K562 (cell line): ENCODE data around the gene RNASEH1. TPM values are rescaled to one million over a fixed set of nuclear protein-coding genes. Genes with fewer than 3 reads are reported as not detected.

Experiments
- ATAC-seq: fragments of 200-7000 bp; cut with Tn5 transposase; 3 replicates; pipeline ENCODE4 v1.9.1; 2020; ENCODE audit warnings: moderate library complexity
- BruUV-seq: library from RNA; stranded (reverse); fragments of 400-500 nt; replicated peaks from 2 replicates; lab custom pipeline; 2021; lab: Mats Ljungman, UMichigan
- CTCF ChIA-PET: fragments of 300-600 bp; formaldehyde crosslinking; extraction: SDS; loops from one replicate; lab custom pipeline; 2021; ENCODE audit warnings: low intra/inter-chr PET ratio; lab: Yijun Ruan, JAX
- POLR2A ChIA-PET: fragments of 300-600, 350-650 bp; sonication (Branson Sonifier 250); formaldehyde crosslinking; extraction: SDS; loops from one replicate; lab custom pipeline; 2021; ENCODE audit warnings: antibody characterized with exemption, inconsistent platforms; lab: Yijun Ruan, JAX
- DNase-seq, 4 experiments: peaks; one replicate each; pipeline versions ENCODE4 v3.0.0 to v3.0.0-alpha.2; 2011 to 2018; ENCODE audit warnings: low spot score in 3 of 4, mixed read lengths in 3 of 4; ENCODE audit errors: extremely low read depth in 1 of 4
- FAIRE-seq: peaks from 2 replicates; lab custom pipeline; 2011; peaks lifted over from hg19 to GRCh38; lab: Jason Lieb, UNC
- H2AFZ ChIP-seq: 2 replicates; pipeline ENCODE4 v1.6.0; 2011; ENCODE audit warnings: low read depth, low read length, control low read depth, inconsistent platforms
- H3K27ac ChIP-seq: fragments of 200-600 bp; 3 replicates; pipeline ENCODE4 v1.8.0; 2011; ENCODE audit warnings: low read depth, mild to moderate bottlenecking, control low read depth, inconsistent platforms, low read length, moderate library complexity, mixed read lengths; ENCODE audit errors: extremely low read depth
- H3K27me3 ChIP-seq, 2 experiments: fragments of 300-600 bp in 1 of 2; 2 replicates in 1 of 2; 3 replicates in 1 of 2; pipeline versions ENCODE4 v1.6.0 to v1.8.0; 2011; ENCODE audit warnings: inconsistent platforms in 2 of 2, low read length in 2 of 2, mild to moderate bottlenecking in 1 of 2, mixed read lengths in 1 of 2, moderate library complexity in 1 of 2; ENCODE audit not compliant: control insufficient read depth in 2 of 2, insufficient read depth in 2 of 2
- H3K36me3 ChIP-seq: fragments of 300-600 bp; 3 replicates; pipeline ENCODE4 v1.8.0; 2011; ENCODE audit warnings: mild to moderate bottlenecking, low read length, inconsistent platforms; ENCODE audit not compliant: control insufficient read depth, insufficient read depth
- H3K4me1 ChIP-seq, 2 experiments: fragments of 200-600 bp in 1 of 2; replicated peaks in 1 of 2; 2 replicates in 1 of 2; 3 replicates in 1 of 2; pipeline versions ENCODE4 v1.5.1 to v1.8.0; 2011; ENCODE audit warnings: inconsistent platforms in 2 of 2, low read length in 2 of 2, mild to moderate bottlenecking in 1 of 2, mixed read lengths in 1 of 2, moderate library complexity in 1 of 2; ENCODE audit not compliant: control insufficient read depth in 2 of 2, insufficient read depth in 2 of 2
- H3K4me2 ChIP-seq: 2 replicates; pipeline ENCODE4 v1.6.1; 2011; ENCODE audit warnings: low read length, control low read depth, inconsistent platforms, mixed read lengths; ENCODE audit not compliant: insufficient read depth
- H3K4me3 ChIP-seq: fragments of 200-600 bp; sonication (generic), shearing (Covaris generic); 2 replicates; pipeline ENCODE4 v1.5.1; 2016; ENCODE audit warnings: control low read depth, inconsistent platforms
- H3K79me2 ChIP-seq: fragments of 200-600 bp; 3 replicates; pipeline ENCODE4 v1.8.0; 2011; ENCODE audit warnings: low read length, inconsistent platforms; ENCODE audit not compliant: control insufficient read depth, insufficient read depth
- H3K9ac ChIP-seq, 2 experiments: 2 replicates each; pipeline versions ENCODE4 v1.6.0 to v1.6.1; 2011; ENCODE audit warnings: low read depth in 2 of 2, low read length in 2 of 2, control low read depth in 1 of 2, inconsistent platforms in 1 of 2, mild to moderate bottlenecking in 1 of 2, mixed read lengths in 1 of 2; ENCODE audit not compliant: insufficient read depth in 1 of 2
- H3K9me1 ChIP-seq: one replicate; pipeline ENCODE4 v1.6.0; 2011; ENCODE audit warnings: inconsistent platforms, mild to moderate bottlenecking, low read length, moderate library complexity; ENCODE audit not compliant: control insufficient read depth, insufficient read depth
- H3K9me3 ChIP-seq: replicated peaks from 2 replicates; pipeline ENCODE4 v1.5.1; 2011; ENCODE audit warnings: low read depth, low read length, inconsistent platforms; ENCODE audit not compliant: control insufficient read depth, insufficient read depth
- H4K20me1 ChIP-seq: replicated peaks from 2 replicates; pipeline ENCODE4 v1.6.1; 2011; ENCODE audit warnings: low read length, inconsistent platforms, mixed read lengths; ENCODE audit not compliant: control insufficient read depth, insufficient read depth
- DPF2 ChIP-seq: fragments of 450-650 bp; IDR thresholded peaks from 2 replicates; pipeline ENCODE4 v1.6.1; 2016
- EGR1 ChIP-seq: fragments of 450-650 bp; conservative IDR thresholded peaks from 2 replicates; pipeline ENCODE4 v1.6.1; 2017; ENCODE audit warnings: mild to moderate bottlenecking
- MEIS2 ChIP-seq: fragments of 450-650 bp; IDR thresholded peaks from 2 replicates; pipeline ENCODE4 v1.6.1; 2014; ENCODE audit warnings: mild to moderate bottlenecking; ENCODE audit not compliant: partially characterized antibody
- TBP ChIP-seq: optimal IDR thresholded peaks from 2 replicates; pipeline ENCODE3; 2011; ENCODE audit warnings: low read depth, low read length, improper control_type of control experiment
- ZFP36 ChIP-seq: fragments of 150-350 bp; IDR thresholded peaks from 2 replicates; pipeline ENCODE4 v1.6.1; 2018; ENCODE audit warnings: low read length, low read depth; ENCODE audit not compliant: partially characterized antibody
- WGBS: fragments of 100-300 bp; shearing (Covaris generic); methylation state at CpG from one replicate; pipeline ENCODE4 v1.1.6; 2016; ENCODE audit warnings: low coverage, mixed read lengths; ENCODE audit not compliant: insufficient coverage; ENCODE audit errors: missing lambda C conversion rate; 5-methylcytosine and 5-hydroxymethylcytosine counted together
- in situ Hi-C: fragments of 300-500 bp; cut with MboI; formaldehyde crosslinking; loops from 4 replicates; pipeline ENCODE4 v1.15.0; 2018; ENCODE audit warnings: inconsistent platforms, mixed read lengths
- intact Hi-C: fragments of 100-400 bp; cut with micrococcal nuclease; formaldehyde crosslinking; loops from 2 replicates; pipeline ENCODE4 v1.14.2; 2022
- polyA plus RNA-seq, 8 experiments: library from polyadenylated mRNA; depleted of rRNA in 4 of 8; stranded (reverse) in 5 of 8; unstranded in 3 of 8; fragments of >200 nt; fragmentation: Nextera tagmentation in 2 of 8; fragmentation: Illumina TruSeq in 1 of 8; extraction: Ambion mirVana in 2 of 8; extraction: Trizol in 1 of 8; gene quantifications; 2 replicates each; pipeline versions ENCODE4 v1.2.1 to v1.2.3, GENCODE V29; 2011 to 2014; ENCODE audit warnings: inconsistent platforms in 1 of 8, missing spikeins in 1 of 8
- total RNA-seq, 7 experiments: library from RNA; depleted of rRNA in 6 of 7; stranded (reverse); fragments of >200 nt in 6 of 7; fragmentation: Illumina TruSeq in 2 of 7; extraction: Trizol in 2 of 7; gene quantifications; 2 replicates each; pipeline versions ENCODE4 v1.2.1 to v1.2.3, GENCODE V29; 2011 to 2021; ENCODE audit warnings: low replicate concordance in 1 of 7
- TF ChIP-seq, protein P1 (sequence below): fragments of 200-600 bp; sonication (generic); IDR thresholded peaks from one replicate; pipeline ENCODE4 v1.6.1; 2012; ENCODE audit warnings: mild to moderate bottlenecking, low read depth, low read length, inconsistent platforms
- TF ChIP-seq, protein P2 (sequence below): fragments of 250-450 bp; sonication (Bioruptor Pico); IDR thresholded peaks from 2 replicates; pipeline ENCODE4 v1.4.0; 2020

Gene RNASEH1
- total and polyA plus RNA-seq, 9 of the 15 experiments (the other 6 are each of a cell fraction or from before 2014, with no cell fraction given) = 25.7 to 47.5 (median 42.8) TPM

DNA sequence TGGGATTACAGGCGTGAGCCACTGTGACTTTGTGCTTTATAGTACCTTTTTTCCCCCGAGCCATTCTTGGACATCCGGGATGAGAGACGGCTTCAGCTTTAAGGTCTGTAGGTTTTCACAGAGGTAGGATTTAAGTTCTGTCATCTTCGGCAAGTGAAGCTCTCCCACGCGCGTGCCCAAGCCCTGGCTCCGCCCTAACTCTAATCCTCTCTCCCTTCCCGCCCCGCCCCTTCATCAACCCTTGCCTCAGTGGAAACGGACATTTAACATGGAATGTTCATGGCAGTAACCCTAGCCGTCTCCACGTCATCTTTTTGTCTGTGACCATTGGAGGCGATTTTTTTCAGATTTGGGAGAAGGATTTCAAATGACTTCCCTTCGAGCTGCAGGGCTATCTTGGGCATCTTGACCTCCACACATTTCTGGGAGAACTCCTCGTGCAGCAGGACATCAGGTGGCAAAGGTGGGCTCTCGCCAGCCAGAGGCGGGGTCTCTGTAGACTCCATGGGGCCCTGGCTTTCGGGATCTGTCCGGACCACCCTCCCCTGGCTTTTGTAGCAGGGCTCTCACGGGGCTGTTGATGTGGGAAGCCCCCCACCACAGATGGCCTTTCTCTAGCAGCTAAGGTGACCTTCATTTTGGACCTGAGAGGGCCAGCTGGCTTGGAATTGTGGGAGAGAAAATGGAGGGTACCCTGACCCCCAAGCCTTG is 43.6 kb upstream of the RNASEH1 start:
- Histone ChIP-seq H3K9ac (peak overlapping the region; percentile 27 to 61; a peak in 3 of 4 replicates), H3K4me1 (peaks cover 20 to 69% of the 10 kb centered on the region in 2 experiments), H3K79me2 (peaks cover 3% of the 10 kb centered on the region; the same call in 1 of the 3 replicates), H3K9me3 (peaks cover 9% of the 10 kb centered on the region; the same call in 1 of the 2 replicates), H3K4me3 (peak overlapping the region; percentile 29), H3K27ac (peak overlapping the region; percentile 53), H3K9me1 (no peaks in the 10 kb centered on the region), H3K4me2 (peak overlapping the region; percentile 75), H3K27me3 (no peaks in the 10 kb centered on the region), H3K36me3 (no peaks in the 10 kb centered on the region), H4K20me1 (no peaks in the 10 kb centered on the region), H2AFZ (peak overlapping the region; percentile 89)
- ATAC-seq (peak; percentile 81), FAIRE-seq (peak; percentile 93), DNase-seq (peak; percentile 61 to 90 (median 71))
- CTCF ChIA-PET = no interaction called here
- POLR2A ChIA-PET = interaction anchor here (0.6 to 2.3 kb wide), 6 partner anchors 15 to 1760 kb away, joined by 3 to 11 read pairs (median 4); partner anchors contain the start of gene RNASEH1
- in situ Hi-C loops = no loop called here
- 3% methylated on average over 21 of the region's 22 CpGs for WGBS
- intact Hi-C loops = loop anchor here (2.0 kb wide), 1 partner anchor 83 kb away; the partner anchor contains the start of gene ADI1
- BruUV-seq = TSS peak; percentile 85
- no peak for TF ChIP-seq ZFP36
- peak; percentile 23; the same call in 1 of the 2 replicates for TF ChIP-seq DPF2
- no peak for TF ChIP-seq EGR1
- TF ChIP-seq TBP = peak; percentile 10
- TF ChIP-seq MEIS2 = peak; percentile 73
- TF ChIP-seq, protein P1, sequence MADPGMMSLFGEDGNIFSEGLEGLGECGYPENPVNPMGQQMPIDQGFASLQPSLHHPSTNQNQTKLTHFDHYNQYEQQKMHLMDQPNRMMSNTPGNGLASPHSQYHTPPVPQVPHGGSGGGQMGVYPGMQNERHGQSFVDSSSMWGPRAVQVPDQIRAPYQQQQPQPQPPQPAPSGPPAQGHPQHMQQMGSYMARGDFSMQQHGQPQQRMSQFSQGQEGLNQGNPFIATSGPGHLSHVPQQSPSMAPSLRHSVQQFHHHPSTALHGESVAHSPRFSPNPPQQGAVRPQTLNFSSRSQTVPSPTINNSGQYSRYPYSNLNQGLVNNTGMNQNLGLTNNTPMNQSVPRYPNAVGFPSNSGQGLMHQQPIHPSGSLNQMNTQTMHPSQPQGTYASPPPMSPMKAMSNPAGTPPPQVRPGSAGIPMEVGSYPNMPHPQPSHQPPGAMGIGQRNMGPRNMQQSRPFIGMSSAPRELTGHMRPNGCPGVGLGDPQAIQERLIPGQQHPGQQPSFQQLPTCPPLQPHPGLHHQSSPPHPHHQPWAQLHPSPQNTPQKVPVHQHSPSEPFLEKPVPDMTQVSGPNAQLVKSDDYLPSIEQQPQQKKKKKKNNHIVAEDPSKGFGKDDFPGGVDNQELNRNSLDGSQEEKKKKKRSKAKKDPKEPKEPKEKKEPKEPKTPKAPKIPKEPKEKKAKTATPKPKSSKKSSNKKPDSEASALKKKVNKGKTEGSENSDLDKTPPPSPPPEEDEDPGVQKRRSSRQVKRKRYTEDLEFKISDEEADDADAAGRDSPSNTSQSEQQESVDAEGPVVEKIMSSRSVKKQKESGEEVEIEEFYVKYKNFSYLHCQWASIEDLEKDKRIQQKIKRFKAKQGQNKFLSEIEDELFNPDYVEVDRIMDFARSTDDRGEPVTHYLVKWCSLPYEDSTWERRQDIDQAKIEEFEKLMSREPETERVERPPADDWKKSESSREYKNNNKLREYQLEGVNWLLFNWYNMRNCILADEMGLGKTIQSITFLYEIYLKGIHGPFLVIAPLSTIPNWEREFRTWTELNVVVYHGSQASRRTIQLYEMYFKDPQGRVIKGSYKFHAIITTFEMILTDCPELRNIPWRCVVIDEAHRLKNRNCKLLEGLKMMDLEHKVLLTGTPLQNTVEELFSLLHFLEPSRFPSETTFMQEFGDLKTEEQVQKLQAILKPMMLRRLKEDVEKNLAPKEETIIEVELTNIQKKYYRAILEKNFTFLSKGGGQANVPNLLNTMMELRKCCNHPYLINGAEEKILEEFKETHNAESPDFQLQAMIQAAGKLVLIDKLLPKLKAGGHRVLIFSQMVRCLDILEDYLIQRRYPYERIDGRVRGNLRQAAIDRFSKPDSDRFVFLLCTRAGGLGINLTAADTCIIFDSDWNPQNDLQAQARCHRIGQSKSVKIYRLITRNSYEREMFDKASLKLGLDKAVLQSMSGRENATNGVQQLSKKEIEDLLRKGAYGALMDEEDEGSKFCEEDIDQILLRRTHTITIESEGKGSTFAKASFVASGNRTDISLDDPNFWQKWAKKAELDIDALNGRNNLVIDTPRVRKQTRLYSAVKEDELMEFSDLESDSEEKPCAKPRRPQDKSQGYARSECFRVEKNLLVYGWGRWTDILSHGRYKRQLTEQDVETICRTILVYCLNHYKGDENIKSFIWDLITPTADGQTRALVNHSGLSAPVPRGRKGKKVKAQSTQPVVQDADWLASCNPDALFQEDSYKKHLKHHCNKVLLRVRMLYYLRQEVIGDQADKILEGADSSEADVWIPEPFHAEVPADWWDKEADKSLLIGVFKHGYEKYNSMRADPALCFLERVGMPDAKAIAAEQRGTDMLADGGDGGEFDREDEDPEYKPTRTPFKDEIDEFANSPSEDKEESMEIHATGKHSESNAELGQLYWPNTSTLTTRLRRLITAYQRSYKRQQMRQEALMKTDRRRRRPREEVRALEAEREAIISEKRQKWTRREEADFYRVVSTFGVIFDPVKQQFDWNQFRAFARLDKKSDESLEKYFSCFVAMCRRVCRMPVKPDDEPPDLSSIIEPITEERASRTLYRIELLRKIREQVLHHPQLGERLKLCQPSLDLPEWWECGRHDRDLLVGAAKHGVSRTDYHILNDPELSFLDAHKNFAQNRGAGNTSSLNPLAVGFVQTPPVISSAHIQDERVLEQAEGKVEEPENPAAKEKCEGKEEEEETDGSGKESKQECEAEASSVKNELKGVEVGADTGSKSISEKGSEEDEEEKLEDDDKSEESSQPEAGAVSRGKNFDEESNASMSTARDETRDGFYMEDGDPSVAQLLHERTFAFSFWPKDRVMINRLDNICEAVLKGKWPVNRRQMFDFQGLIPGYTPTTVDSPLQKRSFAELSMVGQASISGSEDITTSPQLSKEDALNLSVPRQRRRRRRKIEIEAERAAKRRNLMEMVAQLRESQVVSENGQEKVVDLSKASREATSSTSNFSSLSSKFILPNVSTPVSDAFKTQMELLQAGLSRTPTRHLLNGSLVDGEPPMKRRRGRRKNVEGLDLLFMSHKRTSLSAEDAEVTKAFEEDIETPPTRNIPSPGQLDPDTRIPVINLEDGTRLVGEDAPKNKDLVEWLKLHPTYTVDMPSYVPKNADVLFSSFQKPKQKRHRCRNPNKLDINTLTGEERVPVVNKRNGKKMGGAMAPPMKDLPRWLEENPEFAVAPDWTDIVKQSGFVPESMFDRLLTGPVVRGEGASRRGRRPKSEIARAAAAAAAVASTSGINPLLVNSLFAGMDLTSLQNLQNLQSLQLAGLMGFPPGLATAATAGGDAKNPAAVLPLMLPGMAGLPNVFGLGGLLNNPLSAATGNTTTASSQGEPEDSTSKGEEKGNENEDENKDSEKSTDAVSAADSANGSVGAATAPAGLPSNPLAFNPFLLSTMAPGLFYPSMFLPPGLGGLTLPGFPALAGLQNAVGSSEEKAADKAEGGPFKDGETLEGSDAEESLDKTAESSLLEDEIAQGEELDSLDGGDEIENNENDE = no peak
- TF ChIP-seq, protein P2, sequence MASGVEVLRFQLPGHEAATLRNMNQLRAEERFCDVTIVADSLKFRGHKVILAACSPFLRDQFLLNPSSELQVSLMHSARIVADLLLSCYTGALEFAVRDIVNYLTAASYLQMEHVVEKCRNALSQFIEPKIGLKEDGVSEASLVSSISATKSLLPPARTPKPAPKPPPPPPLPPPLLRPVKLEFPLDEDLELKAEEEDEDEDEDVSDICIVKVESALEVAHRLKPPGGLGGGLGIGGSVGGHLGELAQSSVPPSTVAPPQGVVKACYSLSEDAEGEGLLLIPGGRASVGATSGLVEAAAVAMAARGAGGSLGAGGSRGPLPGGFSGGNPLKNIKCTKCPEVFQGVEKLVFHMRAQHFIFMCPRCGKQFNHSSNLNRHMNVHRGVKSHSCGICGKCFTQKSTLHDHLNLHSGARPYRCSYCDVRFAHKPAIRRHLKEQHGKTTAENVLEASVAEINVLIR (CRISPR knock-in tag) = no peak
